Measurements from ENCODE around the gene CASP10.

CASP10 gene

GRCh38 chr2:201204655-201205514 is 21.9 kb downstream of the CASP10 start:
- H3K27me3 ChIP-seq (ENCODE audit: insufficient read depth, poor library complexity, severe bottlenecking): no peaks in the 10 kb centered on the region
- TF ChIP-seq REST (IDR thresholded peaks at IDR 0.05; ENCODE audit: insufficient replicate concordance, low read depth): no peak
- no peak for TF ChIP-seq GABPA (IDR thresholded peaks at IDR 0.05; ENCODE audit: low read depth)
- no peak for TF ChIP-seq CTCF (IDR thresholded peaks at IDR 0.05; ENCODE audit: insufficient read depth, low read length)
- no peak for TF ChIP-seq SPI1 (IDR thresholded peaks at IDR 0.05; ENCODE audit: borderline replicate concordance, low read depth)
- no peak for TF ChIP-seq POLR2AphosphoS5 (IDR thresholded peaks at IDR 0.05; ENCODE audit: low read depth)
- DNase-seq (ENCODE audit: low read depth in 1 of 2, low spot score in 1 of 2): no peak
- no peak overlapping the region for H3K4me3 ChIP-seq (replicated peaks; ENCODE audit: insufficient read depth, low read length)
- no peak overlapping the region for H3K27ac ChIP-seq (replicated peaks)

- Histone ChIP-seq H3K27me3 (ENCODE audit: insufficient read depth, poor library complexity, severe bottlenecking) (no peaks in the 10 kb centered on the region), H3K27ac (replicated peaks) (no peak overlapping the region), H3K4me3 (replicated peaks; ENCODE audit: insufficient read depth, low read length) (no peak overlapping the region)
- TF ChIP-seq POLR2AphosphoS5 (IDR thresholded peaks at IDR 0.05; ENCODE audit: low read depth) (no peak), SPI1 (IDR thresholded peaks at IDR 0.05; ENCODE audit: borderline replicate concordance, low read depth) (no peak), CTCF (IDR thresholded peaks at IDR 0.05; ENCODE audit: insufficient read depth, low read length) (no peak), GABPA (IDR thresholded peaks at IDR 0.05; ENCODE audit: low read depth) (no peak)
- no peak for DNase-seq (ENCODE audit: low read depth in 1 of 2, low spot score in 1 of 2)
Observed at GRCh38 chr2:201205515-201205849, 22.5 kb downstream of the CASP10 start.

- no peak for TF ChIP-seq REST (IDR thresholded peaks at IDR 0.05; ENCODE audit: insufficient replicate concordance, low read depth)
- peak; percentile 77 for TF ChIP-seq SPI1 (IDR thresholded peaks at IDR 0.05; ENCODE audit: borderline replicate concordance, low read depth)
- peak; percentile 37; the same call in 1 of the 2 replicates for TF ChIP-seq POLR2AphosphoS5 (IDR thresholded peaks at IDR 0.05; ENCODE audit: low read depth)
- TF ChIP-seq GABPA (IDR thresholded peaks at IDR 0.05; ENCODE audit: low read depth): no peak
- no peak for TF ChIP-seq CTCF (IDR thresholded peaks at IDR 0.05; ENCODE audit: insufficient read depth, low read length)
- DNase-seq (ENCODE audit: low read depth in 1 of 2, low spot score in 1 of 2): peak; percentile 50 to 74
- no peaks in the 10 kb centered on the region for H3K27me3 ChIP-seq (ENCODE audit: insufficient read depth, poor library complexity, severe bottlenecking)
- H3K27ac ChIP-seq (replicated peaks): peak overlapping the region; percentile 35; the same call in 1 of the 2 replicates
- H3K4me3 ChIP-seq (replicated peaks; ENCODE audit: insufficient read depth, low read length): no peak overlapping the region
Observed at GRCh38 chr2:201208563-201209252, 25.8 kb downstream of the CASP10 start.
